ENCODE data around the gene MRS2. TPM values are rescaled to one million over a fixed set of nuclear protein-coding genes. Genes with fewer than 3 reads are reported as not detected.

The MRS2 gene
- total RNA-seq, 1 donor from 2014 or later = 23.1 TPM

GRCh38 chr6:24445704-24446103 is 43.0 kb downstream of the MRS2 start:
- no peaks in the 10 kb centered on the region for H3K4me1 ChIP-seq
- no peaks in the 10 kb centered on the region for H3K36me3 ChIP-seq
- TF ChIP-seq POLR2A (IDR thresholded peaks at IDR 0.05) (no peak), POLR2AphosphoS5 (IDR thresholded peaks at IDR 0.05; ENCODE audit: insufficient read depth in 1 of 2, low read depth in 1 of 2) (no peak)
- TF ChIP-seq, protein P1, sequence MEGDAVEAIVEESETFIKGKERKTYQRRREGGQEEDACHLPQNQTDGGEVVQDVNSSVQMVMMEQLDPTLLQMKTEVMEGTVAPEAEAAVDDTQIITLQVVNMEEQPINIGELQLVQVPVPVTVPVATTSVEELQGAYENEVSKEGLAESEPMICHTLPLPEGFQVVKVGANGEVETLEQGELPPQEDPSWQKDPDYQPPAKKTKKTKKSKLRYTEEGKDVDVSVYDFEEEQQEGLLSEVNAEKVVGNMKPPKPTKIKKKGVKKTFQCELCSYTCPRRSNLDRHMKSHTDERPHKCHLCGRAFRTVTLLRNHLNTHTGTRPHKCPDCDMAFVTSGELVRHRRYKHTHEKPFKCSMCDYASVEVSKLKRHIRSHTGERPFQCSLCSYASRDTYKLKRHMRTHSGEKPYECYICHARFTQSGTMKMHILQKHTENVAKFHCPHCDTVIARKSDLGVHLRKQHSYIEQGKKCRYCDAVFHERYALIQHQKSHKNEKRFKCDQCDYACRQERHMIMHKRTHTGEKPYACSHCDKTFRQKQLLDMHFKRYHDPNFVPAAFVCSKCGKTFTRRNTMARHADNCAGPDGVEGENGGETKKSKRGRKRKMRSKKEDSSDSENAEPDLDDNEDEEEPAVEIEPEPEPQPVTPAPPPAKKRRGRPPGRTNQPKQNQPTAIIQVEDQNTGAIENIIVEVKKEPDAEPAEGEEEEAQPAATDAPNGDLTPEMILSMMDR (IDR thresholded peaks at IDR 0.05) = no peak
- no peak for DNase-seq (ENCODE audit: extremely low spot score in 2 of 2)
- intact Hi-C loops (cut with DNase I) = no loop called here
- no peak overlapping the region for H3K4me3 ChIP-seq
- H3K9me3 ChIP-seq = no peaks in the 10 kb centered on the region
- H3K27me3 ChIP-seq = no peaks in the 10 kb centered on the region
- no peak overlapping the region for H3K27ac ChIP-seq

- Histone ChIP-seq H3K27me3 (no peaks in the 10 kb centered on the region), H3K36me3 (no peaks in the 10 kb centered on the region), H3K9me3 (no peaks in the 10 kb centered on the region), H3K4me3 (no peak overlapping the region), H3K27ac (no peak overlapping the region), H3K4me1 (no peaks in the 10 kb centered on the region)
- no peak for TF ChIP-seq POLR2AphosphoS5 (IDR thresholded peaks at IDR 0.05; ENCODE audit: insufficient read depth in 1 of 2, low read depth in 1 of 2)
- TF ChIP-seq POLR2A (IDR thresholded peaks at IDR 0.05) = no peak
- TF ChIP-seq, protein P1 (IDR thresholded peaks at IDR 0.05) = no peak
- intact Hi-C loops (cut with DNase I) = no loop called here
- no peak for DNase-seq (ENCODE audit: extremely low spot score in 2 of 2)
These were observed 43.9 kb downstream of the MRS2 start for GRCh38 chr6:24446670-24447069.

DNA sequence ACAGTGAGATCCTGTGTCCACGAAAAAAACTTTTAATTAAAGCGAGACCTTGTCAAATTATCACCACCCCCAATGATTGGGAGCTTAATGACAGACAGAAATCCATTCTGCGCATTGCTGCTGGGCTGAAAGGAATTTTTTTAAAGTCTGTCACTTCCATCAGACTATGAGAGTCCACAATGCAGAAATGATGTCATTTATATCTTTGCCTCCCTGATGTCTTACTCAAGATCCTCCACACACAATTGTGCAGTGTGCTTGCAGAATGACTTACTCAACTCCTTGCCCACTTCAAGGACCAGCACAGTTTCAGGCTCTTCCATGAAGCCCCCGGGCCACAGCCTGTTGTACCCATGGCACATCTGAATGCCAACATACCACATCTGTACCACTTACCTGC is 45.7 kb downstream of the MRS2 start:
- no peaks in the 10 kb centered on the region for H3K36me3 ChIP-seq
- no peaks in the 10 kb centered on the region for H3K9me3 ChIP-seq
- TF ChIP-seq, protein P1 (IDR thresholded peaks at IDR 0.05) = no peak
- no peak for TF ChIP-seq POLR2AphosphoS5 (IDR thresholded peaks at IDR 0.05; ENCODE audit: insufficient read depth in 1 of 2, low read depth in 1 of 2)
- TF ChIP-seq POLR2A (IDR thresholded peaks at IDR 0.05) = no peak
- H3K27ac ChIP-seq = no peak overlapping the region
- H3K4me3 ChIP-seq = no peak overlapping the region
- H3K27me3 ChIP-seq = no peaks in the 10 kb centered on the region
- no peaks in the 10 kb centered on the region for H3K4me1 ChIP-seq
- intact Hi-C loops (cut with DNase I) = no loop called here
- DNase-seq (ENCODE audit: extremely low spot score in 2 of 2) = no peak

GRCh38 chr6:24448828-24449525 is 46.2 kb downstream of the MRS2 start:
- Histone ChIP-seq H3K9me3 (no peaks in the 10 kb centered on the region), H3K4me3 (no peak overlapping the region), H3K27me3 (no peaks in the 10 kb centered on the region), H3K36me3 (no peaks in the 10 kb centered on the region), H3K4me1 (no peaks in the 10 kb centered on the region), H3K27ac (no peak overlapping the region)
- DNase-seq (ENCODE audit: extremely low spot score in 2 of 2) = no peak
- TF ChIP-seq POLR2AphosphoS5 (IDR thresholded peaks at IDR 0.05; ENCODE audit: insufficient read depth in 1 of 2, low read depth in 1 of 2) (peak in 1 of 2 donors; percentile 59), POLR2A (IDR thresholded peaks at IDR 0.05) (no peak)
- TF ChIP-seq, protein P1 (IDR thresholded peaks at IDR 0.05) = no peak
- intact Hi-C loops (cut with DNase I) = no loop called here

GRCh38 chr6:24451581-24452388 is 49.0 kb downstream of the MRS2 start:
- H3K4me3 ChIP-seq = no peak overlapping the region
- TF ChIP-seq POLR2AphosphoS5 (IDR thresholded peaks at IDR 0.05; ENCODE audit: insufficient read depth in 1 of 2, low read depth in 1 of 2) (no peak), POLR2A (IDR thresholded peaks at IDR 0.05) (no peak)
- TF ChIP-seq, protein P1 (IDR thresholded peaks at IDR 0.05) = no peak
- DNase-seq (ENCODE audit: extremely low spot score in 2 of 2) = no peak
- no peaks in the 10 kb centered on the region for H3K36me3 ChIP-seq
- H3K4me1 ChIP-seq = no peaks in the 10 kb centered on the region
- H3K27me3 ChIP-seq = no peaks in the 10 kb centered on the region
- H3K9me3 ChIP-seq = no peaks in the 10 kb centered on the region
- no peak overlapping the region for H3K27ac ChIP-seq
- intact Hi-C loops (cut with DNase I) = no loop called here
